ENCODE measurements around the gene CDK13. TPM values are rescaled to one million over a fixed set of nuclear protein-coding genes. Genes with fewer than 3 reads are reported as not detected.
"Not testable (repeated sequence)": the region's sequence is repeated elsewhere in the genome, so short reads cannot be mapped to it uniquely, and the experiment has no call there.

The CDK13 gene
- polyA plus RNA-seq, 5 donors: 52.1 to 78.0 (median 72.0) TPM

GRCh38 chr7:40095695-40096327 is 145.8 kb downstream of the CDK13 start:
- no peak for DNase-seq

- DNase-seq: no peak
Observed at GRCh38 chr7:40097728-40098127, 147.7 kb downstream of the CDK13 start.

GRCh38 chr7:40098810-40099209 is 148.8 kb downstream of the CDK13 start:
- no peak for DNase-seq

- DNase-seq: no peak
Observed at GRCh38 chr7:40099837-40100236, 149.8 kb downstream of the CDK13 start.

- DNase-seq: no peak
Observed at GRCh38 chr7:40101201-40101600, 151.1 kb downstream of the CDK13 start.

GRCh38 chr7:40102897-40103296 is 152.8 kb downstream of the CDK13 start:
- no peak for DNase-seq

- no peak for DNase-seq
Observed at GRCh38 chr7:40105879-40106473, 155.9 kb downstream of the CDK13 start.

- DNase-seq: no peak
Observed at GRCh38 chr7:40115936-40116335, 165.9 kb downstream of the CDK13 start.

- DNase-seq: not testable (repeated sequence)
Observed at GRCh38 chr7:40117199-40117598, 167.1 kb downstream of the CDK13 start.

GRCh38 chr7:40118201-40118600 is 168.1 kb downstream of the CDK13 start:
- not testable (repeated sequence) for DNase-seq

GRCh38 chr7:40120020-40120419 is 170.0 kb downstream of the CDK13 start:
- DNase-seq: no peak

- DNase-seq: not testable (repeated sequence)
Observed at GRCh38 chr7:40122100-40122939, 172.3 kb downstream of the CDK13 start.

- DNase-seq: no peak
Observed at GRCh38 chr7:40122940-40123254, 172.8 kb downstream of the CDK13 start.

GRCh38 chr7:40133561-40134427 is 183.7 kb downstream of the CDK13 start:
- peak in 1 of 2 donors; percentile 1 for DNase-seq

- DNase-seq: peak; percentile 92 to 93
Observed at GRCh38 chr7:40134428-40135316, 184.6 kb downstream of the CDK13 start, which contains the start of the genes MPLKIP and SUGCT. Gene MPLKIP (minus strand): TSS chr7:40134622. CDS start chr7:40134567, 55 bp downstream. Gene SUGCT (plus strand): TSS chr7:40135005.

- no peak for DNase-seq
Observed at GRCh38 chr7:40135317-40135610, 185.2 kb downstream of the CDK13 start.

GRCh38 chr7:40137563-40137962 is 187.5 kb downstream of the CDK13 start:
- no peak for DNase-seq

GRCh38 chr7:40138973-40139372 is 188.9 kb downstream of the CDK13 start:
- no peak for DNase-seq

- DNase-seq: not testable (repeated sequence)
Observed at GRCh38 chr7:40139891-40140290, 189.8 kb downstream of the CDK13 start.

GRCh38 chr7:40141916-40142315 is 191.9 kb downstream of the CDK13 start:
- not testable (repeated sequence) for DNase-seq

- DNase-seq: peak; percentile 30 to 31
Observed at GRCh38 chr7:40145596-40146130, 195.6 kb downstream of the CDK13 start.
